GM21447 (cell line): ENCODE measurements around the gene OR5K2.

Source experiments
- ATAC-seq: cut with Tn5 transposase; IDR thresholded peaks from one replicate; pipeline ENCODE4 v1.9.1; 2021; ENCODE audit not compliant: unreplicated experiment

The OR5K2 gene

GRCh38 chr3:98497381-98497780 is at the start of gene OR5K2:
Gene OR5K2, plus strand, starts transcription at chr3:98497681. Its CDS starts 0 bp downstream, at chr3:98497681.
- no peak for ATAC-seq

GRCh38 chr3:98449606-98450193 is 47.8 kb upstream of the OR5K2 start:
- ATAC-seq, result no peak

GRCh38 chr3:98450372-98450771 is 47.1 kb upstream of the OR5K2 start:
- no peak for ATAC-seq

- no peak for ATAC-seq
Observed at GRCh38 chr3:98453827-98454226, 43.7 kb upstream of the OR5K2 start.

- no peak for ATAC-seq
Observed at GRCh38 chr3:98454929-98455328, 42.6 kb upstream of the OR5K2 start.

- no peak for ATAC-seq
Observed at GRCh38 chr3:98457543-98457942, 39.9 kb upstream of the OR5K2 start.

GRCh38 chr3:98460220-98460619 is 37.3 kb upstream of the OR5K2 start:
- no peak for ATAC-seq

- ATAC-seq, result no peak
Observed at GRCh38 chr3:98462901-98463300, 34.6 kb upstream of the OR5K2 start, which contains the start of gene OR5K1. Gene OR5K1, plus strand, starts transcription at chr3:98463201. Its CDS starts 6,376 bp downstream, at chr3:98469577.

GRCh38 chr3:98482717-98483482 is 14.6 kb upstream of the OR5K2 start:
- no peak for ATAC-seq

- no peak for ATAC-seq
Observed at GRCh38 chr3:98483626-98484025, 13.9 kb upstream of the OR5K2 start.

GRCh38 chr3:98500019-98500418 is 2.5 kb downstream of the OR5K2 start:
- ATAC-seq, result no peak

- ATAC-seq, result no peak
Observed at GRCh38 chr3:98501270-98501669, 3.8 kb downstream of the OR5K2 start.

GRCh38 chr3:98501863-98502576 is 4.5 kb downstream of the OR5K2 start:
- ATAC-seq, result no peak

- no peak for ATAC-seq
Observed at GRCh38 chr3:98504539-98504938, 7.1 kb downstream of the OR5K2 start.

- no peak for ATAC-seq
Observed at GRCh38 chr3:98508582-98508981, 11.1 kb downstream of the OR5K2 start.

- ATAC-seq, result no peak
Observed at GRCh38 chr3:98512576-98512975, 15.1 kb downstream of the OR5K2 start.

- ATAC-seq, result no peak
Observed at GRCh38 chr3:98513091-98513511, 15.6 kb downstream of the OR5K2 start.

GRCh38 chr3:98513736-98514135 is 16.3 kb downstream of the OR5K2 start:
- ATAC-seq, result no peak

GRCh38 chr3:98514948-98515347 is 17.5 kb downstream of the OR5K2 start:
- no peak for ATAC-seq

- no peak for ATAC-seq
Observed at GRCh38 chr3:98518816-98519215, 21.3 kb downstream of the OR5K2 start.

- ATAC-seq, result no peak
Observed at GRCh38 chr3:98519351-98519750, 21.9 kb downstream of the OR5K2 start.
